ENCODE results near the gene CIDEC.
"Not testable (repeated sequence)": the region's sequence is repeated elsewhere in the genome, so short reads cannot be mapped to it uniquely, and the experiment has no call there.

Gene CIDEC

DNA sequence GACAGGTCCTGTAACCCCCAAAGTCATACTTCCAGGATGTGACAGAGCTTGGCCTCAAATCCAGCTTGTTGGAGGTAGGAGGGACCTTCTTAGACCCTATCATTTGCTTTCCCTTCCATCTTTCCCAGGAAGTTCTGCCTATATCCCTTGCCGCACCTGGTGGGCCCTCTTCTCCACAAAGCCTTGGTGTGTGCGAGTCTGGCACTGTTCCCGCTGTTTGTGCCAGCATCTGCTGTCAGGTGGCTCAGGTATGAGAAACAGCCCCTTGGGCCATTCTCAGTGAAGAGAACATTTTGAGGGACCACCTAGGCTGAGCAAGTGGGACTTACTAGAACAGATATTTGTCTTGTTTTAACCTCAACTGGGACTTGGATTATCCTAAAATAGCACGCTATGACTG lies 23.9 kb upstream of the CIDEC start:
- Histone ChIP-seq H3K4me3 (replicated peaks; ENCODE audit: low read depth, low read length) (no peak overlapping the region), H3K36me3 (ENCODE audit: control insufficient read depth, insufficient read depth, low read length) (no peaks in the 10 kb centered on the region), H3K27me3 (replicated peaks; ENCODE audit: control insufficient read depth, insufficient read depth, low read length) (no peaks in the 10 kb centered on the region)
- DNase-seq (ENCODE audit: extremely low read depth, insufficient read length) = no peak
- TF ChIP-seq, protein P1, sequence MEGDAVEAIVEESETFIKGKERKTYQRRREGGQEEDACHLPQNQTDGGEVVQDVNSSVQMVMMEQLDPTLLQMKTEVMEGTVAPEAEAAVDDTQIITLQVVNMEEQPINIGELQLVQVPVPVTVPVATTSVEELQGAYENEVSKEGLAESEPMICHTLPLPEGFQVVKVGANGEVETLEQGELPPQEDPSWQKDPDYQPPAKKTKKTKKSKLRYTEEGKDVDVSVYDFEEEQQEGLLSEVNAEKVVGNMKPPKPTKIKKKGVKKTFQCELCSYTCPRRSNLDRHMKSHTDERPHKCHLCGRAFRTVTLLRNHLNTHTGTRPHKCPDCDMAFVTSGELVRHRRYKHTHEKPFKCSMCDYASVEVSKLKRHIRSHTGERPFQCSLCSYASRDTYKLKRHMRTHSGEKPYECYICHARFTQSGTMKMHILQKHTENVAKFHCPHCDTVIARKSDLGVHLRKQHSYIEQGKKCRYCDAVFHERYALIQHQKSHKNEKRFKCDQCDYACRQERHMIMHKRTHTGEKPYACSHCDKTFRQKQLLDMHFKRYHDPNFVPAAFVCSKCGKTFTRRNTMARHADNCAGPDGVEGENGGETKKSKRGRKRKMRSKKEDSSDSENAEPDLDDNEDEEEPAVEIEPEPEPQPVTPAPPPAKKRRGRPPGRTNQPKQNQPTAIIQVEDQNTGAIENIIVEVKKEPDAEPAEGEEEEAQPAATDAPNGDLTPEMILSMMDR (IDR thresholded peaks at IDR 0.05; ENCODE audit: insufficient read depth, low read length, poor library complexity, severe bottlenecking) = no peak

DNA sequence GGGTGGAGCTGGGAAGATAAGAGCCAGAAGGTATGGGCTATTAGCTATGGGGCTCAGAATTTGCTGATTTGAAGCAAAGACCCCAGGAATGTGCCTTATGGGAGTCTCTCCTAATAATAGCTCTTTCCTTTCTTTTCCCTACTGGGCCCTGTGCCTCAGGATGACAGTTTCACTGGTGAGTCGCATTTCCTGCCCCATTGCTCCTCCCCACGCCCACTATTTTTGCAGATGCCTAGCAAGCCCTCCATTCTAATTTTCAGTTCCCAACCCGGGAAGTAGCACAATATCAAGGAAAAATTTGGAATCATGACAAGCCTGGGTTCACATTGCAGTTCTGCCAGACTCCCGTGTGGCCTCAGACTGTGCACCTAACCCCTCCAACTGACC lies 23.2 kb upstream of the CIDEC start:
- DNase-seq (ENCODE audit: extremely low read depth, insufficient read length) = no peak
- Histone ChIP-seq H3K36me3 (ENCODE audit: control insufficient read depth, insufficient read depth, low read length) (no peaks in the 10 kb centered on the region; the same call in 1 of the 2 replicates), H3K4me3 (replicated peaks; ENCODE audit: low read depth, low read length) (no peak overlapping the region), H3K27me3 (replicated peaks; ENCODE audit: control insufficient read depth, insufficient read depth, low read length) (no peaks in the 10 kb centered on the region)
- TF ChIP-seq, protein P1 (IDR thresholded peaks at IDR 0.05; ENCODE audit: insufficient read depth, low read length, poor library complexity, severe bottlenecking) = no peak

DNA sequence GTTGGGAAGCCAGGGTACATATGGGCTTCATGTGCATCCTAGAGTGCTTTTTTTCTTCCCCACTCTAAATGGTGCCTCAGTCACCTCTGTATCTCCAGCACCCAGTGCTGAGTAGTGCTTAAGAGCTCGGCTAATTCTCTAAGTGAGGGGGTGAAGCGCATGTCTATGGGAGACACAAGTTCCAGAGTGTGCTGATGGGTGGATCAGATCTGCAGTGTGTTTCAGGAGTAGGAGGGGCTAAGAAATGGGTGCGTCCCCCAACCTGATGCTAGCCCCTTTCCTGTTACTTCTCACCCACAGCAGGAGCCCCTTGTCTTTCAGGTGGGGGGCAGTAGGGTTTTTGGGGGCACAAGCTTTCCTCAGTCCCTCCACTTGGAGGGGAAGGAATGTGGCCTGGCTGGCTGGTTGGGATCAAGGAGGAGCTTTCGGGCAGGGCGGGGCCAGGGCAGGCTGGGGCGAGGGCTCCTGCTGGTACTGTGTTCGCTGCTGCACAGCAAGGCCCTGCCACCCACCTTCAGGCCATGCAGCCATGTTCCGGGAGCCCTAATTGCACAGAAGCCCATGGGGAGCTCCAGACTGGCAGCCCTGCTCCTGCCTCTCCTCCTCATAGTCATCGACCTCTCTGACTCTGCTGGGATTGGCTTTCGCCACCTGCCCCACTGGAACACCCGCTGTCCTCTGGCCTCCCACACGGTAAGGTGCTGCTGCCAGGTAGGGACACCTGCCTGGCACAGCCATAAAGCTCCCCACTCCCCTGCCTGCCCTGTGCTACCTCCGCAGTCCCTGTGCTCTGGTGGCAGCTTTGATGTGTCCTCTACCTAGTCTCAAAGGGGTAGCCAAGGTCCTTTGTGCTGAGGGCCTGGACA lies 22.6 kb upstream of the CIDEC start, which contains the start of gene IL17RE:
TSS of gene IL17RE (plus strand) at position 477 of the 866 bp plus-strand sequence. CDS start at position 562, 85 bp downstream.
- H3K4me3 ChIP-seq (replicated peaks; ENCODE audit: low read depth, low read length) = no peak within 1 kb of the TSS
- TF ChIP-seq, protein P1 (IDR thresholded peaks at IDR 0.05; ENCODE audit: insufficient read depth, low read length, poor library complexity, severe bottlenecking) = no peak
- H3K36me3 ChIP-seq (ENCODE audit: control insufficient read depth, insufficient read depth, low read length) = no peaks in the 10 kb centered on the region; the same call in 1 of the 2 replicates
- DNase-seq (ENCODE audit: extremely low read depth, insufficient read length) = no peak
- H3K27me3 ChIP-seq (replicated peaks; ENCODE audit: control insufficient read depth, insufficient read depth, low read length) = no peaks in the 10 kb centered on the region

GRCh38 chr3:9901967-9902366 lies 21.9 kb upstream of the CIDEC start:
- no peaks in the 10 kb centered on the region; the same call in 1 of the 2 replicates for H3K36me3 ChIP-seq (ENCODE audit: control insufficient read depth, insufficient read depth, low read length)
- no peak for DNase-seq (ENCODE audit: extremely low read depth, insufficient read length)
- no peak overlapping the region for H3K4me3 ChIP-seq (replicated peaks; ENCODE audit: low read depth, low read length)
- TF ChIP-seq, protein P1 (IDR thresholded peaks at IDR 0.05; ENCODE audit: insufficient read depth, low read length, poor library complexity, severe bottlenecking) = no peak
- H3K27me3 ChIP-seq (replicated peaks; ENCODE audit: control insufficient read depth, insufficient read depth, low read length) = no peaks in the 10 kb centered on the region

DNA sequence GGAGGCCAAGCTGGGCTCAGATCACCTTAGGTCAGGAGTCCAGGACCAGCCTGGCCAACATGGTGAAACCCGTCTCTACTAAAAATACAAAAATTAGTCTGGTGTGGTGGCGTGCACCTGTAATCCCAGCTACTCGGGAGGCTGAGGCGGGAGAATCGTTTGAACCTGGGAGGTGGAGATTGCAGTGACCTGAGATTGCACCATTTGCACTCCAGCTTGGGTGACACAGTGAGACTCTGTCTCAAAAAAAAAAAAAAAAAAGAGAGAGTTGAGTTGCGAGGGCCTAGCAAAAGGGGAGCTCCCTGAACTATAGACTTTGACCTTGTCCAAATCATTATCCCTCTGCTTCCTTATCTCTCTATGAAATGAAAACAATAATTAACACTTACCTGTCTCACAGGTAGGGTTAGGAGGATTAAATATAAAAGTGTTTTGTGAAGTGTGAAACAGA lies 20.9 kb upstream of the CIDEC start:
- H3K36me3 ChIP-seq (ENCODE audit: control insufficient read depth, insufficient read depth, low read length); DNase-seq (ENCODE audit: extremely low read depth, insufficient read length); H3K27me3 ChIP-seq (replicated peaks; ENCODE audit: control insufficient read depth, insufficient read depth, low read length): not testable (repeated sequence)

DNA sequence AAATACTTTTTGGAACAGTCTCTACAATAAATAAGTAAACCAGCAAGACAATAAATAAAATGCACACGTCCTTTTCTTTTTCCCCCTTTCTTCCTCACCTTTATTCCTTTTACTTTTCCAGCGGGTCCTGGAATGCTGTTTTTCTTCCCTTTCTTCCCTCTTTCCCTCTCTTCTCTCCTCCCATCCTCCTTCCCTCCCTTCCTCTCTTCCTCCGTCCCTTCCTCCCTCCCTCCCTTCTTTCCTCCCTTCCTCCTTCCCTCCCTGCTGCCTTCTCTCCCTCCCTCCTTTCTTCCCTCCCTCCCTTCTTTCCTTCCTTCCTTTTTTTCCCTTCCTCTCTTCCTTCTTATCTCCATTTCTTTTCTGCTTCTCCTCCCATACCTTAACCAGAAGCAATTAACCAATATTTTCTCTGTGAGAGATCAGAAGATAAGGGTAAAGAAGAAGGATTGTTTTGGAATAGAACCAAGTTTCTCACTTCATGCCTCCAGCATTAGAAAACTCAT lies 19.3 kb upstream of the CIDEC start:
- TF ChIP-seq, protein P1 (IDR thresholded peaks at IDR 0.05; ENCODE audit: insufficient read depth, low read length, poor library complexity, severe bottlenecking) = no peak
- no peaks in the 10 kb centered on the region; the same call in none of the 2 replicates for H3K36me3 ChIP-seq (ENCODE audit: control insufficient read depth, insufficient read depth, low read length)
- H3K4me3 ChIP-seq (replicated peaks; ENCODE audit: low read depth, low read length) = no peak overlapping the region
- DNase-seq (ENCODE audit: extremely low read depth, insufficient read length) = no peak
- H3K27me3 ChIP-seq (replicated peaks; ENCODE audit: control insufficient read depth, insufficient read depth, low read length) = no peaks in the 10 kb centered on the region

More for the DNA sequence above, 20.9 kb upstream of the CIDEC start:
- H3K4me3 ChIP-seq (replicated peaks; ENCODE audit: low read depth, low read length) = not testable (repeated sequence)

All from GM06990 (cell line).